B cell (primary cell): Measurements from ENCODE around the gene RAB4A. TPM values are rescaled to one million over a fixed set of nuclear protein-coding genes. Genes with fewer than 3 reads are reported as not detected.

Source experiments
- ATAC-seq: fragments of 200-7000 bp; cut with Tn5 transposase; one replicate; pipeline ENCODE4 v1.10.0; 2021; ENCODE audit warnings: low read depth, mild to moderate bottlenecking, moderate number of reproducible peaks, moderate library complexity
- CTCF ChIA-PET: fragments of 350-600 bp; sonication (Branson Sonifier 250); formaldehyde crosslinking; loops from one replicate; lab custom pipeline; 2021; ENCODE audit warnings: antibody characterized with exemption, inconsistent platforms; lab: Charles Lee
- POLR2A ChIA-PET: fragments of 350-600 bp; sonication (Branson Sonifier 250); formaldehyde crosslinking; loops from one replicate; lab custom pipeline; 2021; ENCODE audit warnings: antibody characterized with exemption; lab: Charles Lee
- DNase-seq: peaks from one replicate; pipeline ENCODE4 v3.0.0; 2013
- H2AFZ ChIP-seq: 2 replicates; pipeline ENCODE4 v1.6.1; 2012; ENCODE audit warnings: mild to moderate bottlenecking, low read depth, low read length; ENCODE audit not compliant: insufficient read depth, poor library complexity, severe bottlenecking
- H3K27ac ChIP-seq, 2 donors: 1 replicate in 1 of 2; 2 replicates in 1 of 2; pipeline ENCODE4 v1.5.1; 2012 to 2013; ENCODE audit warnings: low read length in 2 of 2, mild to moderate bottlenecking in 2 of 2, moderate library complexity in 1 of 2
- H3K27me3 ChIP-seq, 4 experiments: fragments of 200-600 bp in 1 of 4; sonication (generic) in 1 of 4; replicated peaks in 1 of 4; 1 replicate in 2 of 4; 2 replicates in 2 of 4; pipeline versions ENCODE4 v1.6.1 to v1.7.0; 2013 to 2016; ENCODE audit warnings: low read length in 3 of 4, mild to moderate bottlenecking in 2 of 4, mixed read lengths in 1 of 4, moderate library complexity in 1 of 4; ENCODE audit not compliant: insufficient read depth in 4 of 4, control insufficient read depth in 3 of 4; ENCODE audit errors: control extremely low read depth in 1 of 4
- H3K36me3 ChIP-seq, 2 experiments: replicated peaks in 1 of 2; 1 replicate in 1 of 2; 2 replicates in 1 of 2; pipeline versions ENCODE4 v1.6.1 to v1.7.1; 2013; ENCODE audit warnings: low read length in 1 of 2; ENCODE audit not compliant: insufficient read depth in 2 of 2, control insufficient read depth in 1 of 2; ENCODE audit errors: control extremely low read depth in 1 of 2, extremely low read depth in 1 of 2
- H3K4me1 ChIP-seq, 2 donors: fragments of 200-600 bp in 1 of 2; sonication (generic) in 1 of 2; 1 replicate in 1 of 2; 2 replicates in 1 of 2; pipeline versions ENCODE4 v1.5.1 to v1.6.1; 2013 to 2017; ENCODE audit warnings: low read length in 2 of 2; ENCODE audit not compliant: control insufficient read depth in 2 of 2, insufficient read depth in 2 of 2
- H3K4me2 ChIP-seq: replicated peaks from 2 replicates; pipeline ENCODE3; 2012; ENCODE audit warnings: mild to moderate bottlenecking, low read depth, low read length; ENCODE audit not compliant: poor library complexity, severe bottlenecking
- H3K4me3 ChIP-seq, 5 experiments: fragments of 200-600 bp in 1 of 5; sonication (generic) in 1 of 5; 1 replicate in 3 of 5; 2 replicates in 2 of 5; pipeline versions ENCODE4 v1.5.1 to v1.7.0; 2011 to 2016; ENCODE audit warnings: low read length in 4 of 5, mild to moderate bottlenecking in 4 of 5, low read depth in 2 of 5, control low read depth in 1 of 5, moderate library complexity in 1 of 5; ENCODE audit not compliant: insufficient read depth in 1 of 5; ENCODE audit errors: control extremely low read depth in 1 of 5, extremely low read depth in 1 of 5
- H3K79me2 ChIP-seq: fragments of 200-600 bp; sonication (generic); one replicate; pipeline ENCODE4 v1.6.0; 2016; ENCODE audit warnings: low read length; ENCODE audit not compliant: control insufficient read depth, insufficient read depth
- H3K9ac ChIP-seq: fragments of 200-600 bp; sonication (generic); 2 replicates; pipeline ENCODE4 v1.6.1; 2017; ENCODE audit warnings: mild to moderate bottlenecking, low read length, moderate library complexity
- H3K9me3 ChIP-seq, 3 donors: one replicate each; pipeline versions ENCODE4 v1.6.1 to v1.7.1; 2013; ENCODE audit warnings: low read length in 2 of 3; ENCODE audit not compliant: control insufficient read depth in 2 of 3, insufficient read depth in 1 of 3; ENCODE audit errors: control extremely low read depth in 1 of 3
- H4K20me1 ChIP-seq: 2 replicates; pipeline ENCODE4 v1.6.0; 2012; ENCODE audit warnings: mild to moderate bottlenecking, low read length; ENCODE audit not compliant: insufficient read depth, control insufficient read depth, poor library complexity, severe bottlenecking
- H3K27ac Mint-ChIP-seq: one replicate; pipeline ENCODE4 v1.8.0; 2021; ENCODE audit warnings: mixed read lengths
- H3K27me3 Mint-ChIP-seq: one replicate; pipeline ENCODE4 v1.8.0; 2021; ENCODE audit warnings: mixed read lengths
- H3K4me1 Mint-ChIP-seq: one replicate; pipeline ENCODE4 v1.8.0; 2021; ENCODE audit warnings: mixed read lengths
- H3K4me3 Mint-ChIP-seq: one replicate; pipeline ENCODE4 v1.8.0; 2021; ENCODE audit warnings: mixed read lengths
- H3K9me3 Mint-ChIP-seq: one replicate; pipeline ENCODE4 v1.8.0; 2022; ENCODE audit warnings: mixed read lengths; ENCODE audit not compliant: insufficient read depth
- CTCF ChIP-seq: fragments of 200-600 bp; IDR thresholded peaks from one replicate; pipeline ENCODE4 v1.8.0; 2022; ENCODE audit warnings: antibody characterized with exemption, mild to moderate bottlenecking
- EZH2 ChIP-seq: IDR thresholded peaks from 2 replicates; pipeline ENCODE4 v1.6.1; 2012; ENCODE audit warnings: borderline replicate concordance, low read depth, mild to moderate bottlenecking, moderate library complexity, low read length; ENCODE audit not compliant: insufficient read depth, poor library complexity, severe bottlenecking
- WGBS: methylation state at CpG from one replicate; pipeline ENCODE4 v1.1.5; 2013; ENCODE audit warnings: missing lambda C conversion rate; ENCODE audit not compliant: insufficient coverage; 5-methylcytosine and 5-hydroxymethylcytosine counted together
- intact Hi-C: fragments of 100-400 bp; cut with micrococcal nuclease; formaldehyde crosslinking; loops from one replicate; pipeline ENCODE4 v1.10.0; 2022
- polyA plus RNA-seq: library from polyadenylated mRNA; depleted of rRNA; stranded (reverse); fragments of >200 nt; gene quantifications from 2 replicates; pipeline ENCODE4 v1.2.3, GENCODE V29; 2012
- total RNA-seq, 2 donors: library from RNA; stranded (reverse); fragments of 120-200 nt in 1 of 2; gene quantifications; 1 replicate in 1 of 2; 2 replicates in 1 of 2; pipeline versions ENCODE4 v1.2.3 to v1.2.4, GENCODE V29; 2013 to 2022

The RAB4A gene
- total and polyA plus RNA-seq, 2 donors (not counting 1 experiment from before 2014, with no cell fraction given): 14.7 to 49.7 TPM

GRCh38 chr1:229247871-229248270 lies 23.0 kb upstream of the RAB4A start:
- no peak for TF ChIP-seq EZH2
- TF ChIP-seq CTCF: no peak
- Mint-ChIP-seq H3K4me1 (no peaks in the 10 kb centered on the region), H3K4me3 (no peak overlapping the region)

GRCh38 chr1:229248821-229249817 lies 21.8 kb upstream of the RAB4A start:
- Histone ChIP-seq H4K20me1 (no peaks in the 10 kb centered on the region), H3K4me3 (no peak overlapping the region), H3K4me1 (peaks cover 8 to 12% of the 10 kb centered on the region in 2 donors), H3K4me2 (no peak overlapping the region), H2AFZ (no peak overlapping the region), H3K9me3 (peaks cover 0 to 4% (median 2%) of the 10 kb centered on the region in 3 donors), H3K27me3 (no peaks in the 10 kb centered on the region), H3K9ac (no peak overlapping the region), H3K27ac (no peak overlapping the region), H3K36me3 (no peaks in the 10 kb centered on the region), H3K79me2 (no peaks in the 10 kb centered on the region)
- ATAC-seq (no peak), DNase-seq (no peak)
- peaks cover 6% of the 10 kb centered on the region for H3K9me3 Mint-ChIP-seq
- H3K4me1 Mint-ChIP-seq: peaks cover 9% of the 10 kb centered on the region
- intact Hi-C loops: no loop called here
- H3K27me3 Mint-ChIP-seq: peaks cover 4% of the 10 kb centered on the region
- TF ChIP-seq EZH2 (no peak), CTCF (no peak)
- ChIA-PET CTCF (interaction anchor here (0.8 kb wide), 1 partner anchor 10 kb away, joined by 3 read pairs; no protein-coding TSS in a partner anchor), POLR2A (no interaction called here)
- H3K4me3 Mint-ChIP-seq: no peak overlapping the region
- WGBS: 63% methylated on average over 7 of the region's 10 CpGs
- no peak overlapping the region for H3K27ac Mint-ChIP-seq

More at GRCh38 chr1:229247871-229248270, 23.0 kb upstream of the RAB4A start:
- no peaks in the 10 kb centered on the region for H3K27me3 ChIP-seq
- no peak overlapping the region for H3K4me2 ChIP-seq
- Mint-ChIP-seq H3K27ac (no peak overlapping the region), H3K9me3 (peaks cover 14% of the 10 kb centered on the region), H3K27me3 (peaks cover 4% of the 10 kb centered on the region)
- no peak overlapping the region for H3K27ac ChIP-seq
- H3K9me3 ChIP-seq: peaks cover 1 to 9% (median 4%) of the 10 kb centered on the region in 3 donors
- no peak for DNase-seq
- no peaks in the 10 kb centered on the region for H3K36me3 ChIP-seq
- H3K4me3 ChIP-seq: no peak overlapping the region
- intact Hi-C loops: no loop called here
- ATAC-seq: no peak
- WGBS: no CpG with 5 or more reads among the region's 2 CpGs
- H3K9ac ChIP-seq: no peak overlapping the region
- H3K4me1 ChIP-seq: peaks cover 0 to under 1% of the 10 kb centered on the region in 2 donors
- no peaks in the 10 kb centered on the region for H3K79me2 ChIP-seq
- H2AFZ ChIP-seq: no peak overlapping the region
- H4K20me1 ChIP-seq: no peaks in the 10 kb centered on the region
- ChIA-PET POLR2A (no interaction called here), CTCF (no interaction called here)
